ENCODE measurements around the gene KLHL29.

KLHL29 gene

DNA sequence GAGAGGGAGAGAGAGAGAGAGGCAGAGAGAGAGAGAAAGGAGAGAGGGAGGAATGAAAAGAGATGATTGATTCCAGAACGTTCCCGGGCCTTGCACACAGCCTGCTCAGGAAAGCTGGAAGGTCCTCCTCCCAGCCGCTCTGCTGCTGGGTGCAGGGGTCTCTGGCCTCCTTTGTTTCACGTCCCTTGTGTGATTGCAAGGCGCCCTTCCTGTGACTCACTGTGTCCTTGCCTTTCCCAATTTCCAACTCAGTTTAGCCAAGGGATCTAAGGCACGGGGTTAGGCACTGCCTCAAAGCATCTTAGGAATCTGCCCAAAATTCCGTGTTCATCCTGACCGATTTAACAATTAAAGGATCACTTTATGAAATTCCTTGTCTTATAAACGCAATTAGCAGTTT is 221.2 kb downstream of the KLHL29 start:
- TF ChIP-seq, protein P1, sequence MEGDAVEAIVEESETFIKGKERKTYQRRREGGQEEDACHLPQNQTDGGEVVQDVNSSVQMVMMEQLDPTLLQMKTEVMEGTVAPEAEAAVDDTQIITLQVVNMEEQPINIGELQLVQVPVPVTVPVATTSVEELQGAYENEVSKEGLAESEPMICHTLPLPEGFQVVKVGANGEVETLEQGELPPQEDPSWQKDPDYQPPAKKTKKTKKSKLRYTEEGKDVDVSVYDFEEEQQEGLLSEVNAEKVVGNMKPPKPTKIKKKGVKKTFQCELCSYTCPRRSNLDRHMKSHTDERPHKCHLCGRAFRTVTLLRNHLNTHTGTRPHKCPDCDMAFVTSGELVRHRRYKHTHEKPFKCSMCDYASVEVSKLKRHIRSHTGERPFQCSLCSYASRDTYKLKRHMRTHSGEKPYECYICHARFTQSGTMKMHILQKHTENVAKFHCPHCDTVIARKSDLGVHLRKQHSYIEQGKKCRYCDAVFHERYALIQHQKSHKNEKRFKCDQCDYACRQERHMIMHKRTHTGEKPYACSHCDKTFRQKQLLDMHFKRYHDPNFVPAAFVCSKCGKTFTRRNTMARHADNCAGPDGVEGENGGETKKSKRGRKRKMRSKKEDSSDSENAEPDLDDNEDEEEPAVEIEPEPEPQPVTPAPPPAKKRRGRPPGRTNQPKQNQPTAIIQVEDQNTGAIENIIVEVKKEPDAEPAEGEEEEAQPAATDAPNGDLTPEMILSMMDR (conservative IDR thresholded peaks at IDR 0.05; ENCODE audit: low read length) = no peak
- TF ChIP-seq EZH2phosphoT487 (IDR thresholded peaks at IDR 0.05; ENCODE audit: borderline replicate concordance) = no peak
- H3K4me3 ChIP-seq (ENCODE audit: low read length, poor library complexity, severe bottlenecking) = no peak overlapping the region
- H2AFZ ChIP-seq (ENCODE audit: low read length) = no peak overlapping the region
- H3K27me3 ChIP-seq (ENCODE audit: insufficient read depth, low read length, poor library complexity, severe bottlenecking) = no peaks in the 10 kb centered on the region
- H3K79me2 ChIP-seq (ENCODE audit: insufficient read depth, low read length) = no peaks in the 10 kb centered on the region
- no peaks in the 10 kb centered on the region for H3F3A ChIP-seq (ENCODE audit: low read depth)
- H3K9ac ChIP-seq (ENCODE audit: low read depth, low read length, poor library complexity, severe bottlenecking) = no peak overlapping the region
- peaks cover 12% of the 10 kb centered on the region for H3K4me1 ChIP-seq (ENCODE audit: insufficient read depth, low read length, poor library complexity, severe bottlenecking)
- no peaks in the 10 kb centered on the region for H3K9me3 ChIP-seq (ENCODE audit: insufficient read depth, low read depth, low read length)
- H3K4me2 ChIP-seq (ENCODE audit: low read depth, low read length, poor library complexity, severe bottlenecking) = no peak overlapping the region
- H4K20me1 ChIP-seq (ENCODE audit: insufficient read depth, low read length, poor library complexity, severe bottlenecking) = no peaks in the 10 kb centered on the region
- H3K9me2 ChIP-seq (replicated peaks; ENCODE audit: low read depth, low read length) = no peaks in the 10 kb centered on the region
- no peaks in the 10 kb centered on the region for H3K36me3 ChIP-seq (ENCODE audit: insufficient read depth, low read length)

DNA sequence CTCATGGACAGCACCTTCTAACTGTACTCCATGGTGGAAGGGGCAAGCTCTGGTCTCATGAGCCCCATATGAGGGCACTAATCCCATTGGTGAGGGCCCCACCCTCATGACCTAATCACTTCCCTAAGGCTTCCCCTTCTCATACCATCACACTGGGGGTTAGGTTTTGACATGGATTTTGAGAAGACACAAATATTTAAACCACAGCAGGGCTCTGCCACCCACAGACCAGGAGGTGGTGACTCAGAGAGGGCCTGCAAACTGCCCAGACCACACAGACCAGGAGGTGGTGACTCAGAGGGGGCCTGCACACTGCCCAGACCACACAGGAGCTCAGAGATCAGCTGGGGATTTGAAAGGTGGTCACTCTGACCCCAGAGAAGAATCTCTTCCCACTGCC is 222.0 kb downstream of the KLHL29 start:
- no peak overlapping the region for H3K9ac ChIP-seq (ENCODE audit: low read depth, low read length, poor library complexity, severe bottlenecking)
- H3K9me3 ChIP-seq (ENCODE audit: insufficient read depth, low read depth, low read length) = peaks cover 7% of the 10 kb centered on the region; the same call in 1 of the 2 replicates
- peaks cover 5% of the 10 kb centered on the region for H3K4me1 ChIP-seq (ENCODE audit: insufficient read depth, low read length, poor library complexity, severe bottlenecking)
- no peaks in the 10 kb centered on the region for H3K36me3 ChIP-seq (ENCODE audit: insufficient read depth, low read length)
- no peak overlapping the region for H3K4me3 ChIP-seq (ENCODE audit: low read length, poor library complexity, severe bottlenecking)
- no peaks in the 10 kb centered on the region for H3K79me2 ChIP-seq (ENCODE audit: insufficient read depth, low read length)
- H3K27me3 ChIP-seq (ENCODE audit: insufficient read depth, low read length, poor library complexity, severe bottlenecking) = no peaks in the 10 kb centered on the region
- no peak overlapping the region for H2AFZ ChIP-seq (ENCODE audit: low read length)
- no peaks in the 10 kb centered on the region for H4K20me1 ChIP-seq (ENCODE audit: insufficient read depth, low read length, poor library complexity, severe bottlenecking)
- TF ChIP-seq, protein P1 (conservative IDR thresholded peaks at IDR 0.05; ENCODE audit: low read length) = no peak
- no peak for TF ChIP-seq EZH2phosphoT487 (IDR thresholded peaks at IDR 0.05; ENCODE audit: borderline replicate concordance)
- no peak overlapping the region for H3K4me2 ChIP-seq (ENCODE audit: low read depth, low read length, poor library complexity, severe bottlenecking)
- no peaks in the 10 kb centered on the region for H3F3A ChIP-seq (ENCODE audit: low read depth)
- H3K9me2 ChIP-seq (replicated peaks; ENCODE audit: low read depth, low read length) = no peaks in the 10 kb centered on the region

DNA sequence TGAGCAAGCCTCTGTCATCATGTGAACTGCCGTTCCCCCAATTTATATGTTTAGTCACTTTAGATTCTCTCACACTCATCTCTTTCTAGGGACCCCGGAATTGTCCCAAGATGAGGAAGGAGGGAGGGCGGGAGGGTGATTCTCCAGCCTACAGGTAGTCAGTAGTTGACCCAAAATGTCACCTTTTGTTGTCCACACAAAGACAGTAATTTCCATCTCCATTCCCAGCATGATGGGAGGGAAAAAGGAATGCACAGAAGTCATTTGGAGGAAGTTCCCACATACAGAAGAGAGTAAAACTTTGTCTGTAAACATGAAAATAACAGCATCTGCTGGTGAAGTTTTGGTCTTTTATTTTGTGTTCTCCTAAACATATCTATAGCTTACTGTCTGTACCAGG is 222.9 kb downstream of the KLHL29 start:
- no peaks in the 10 kb centered on the region for H3K79me2 ChIP-seq (ENCODE audit: insufficient read depth, low read length)

More for the DNA sequence above, 222.9 kb downstream of the KLHL29 start:
- no peak for TF ChIP-seq EZH2phosphoT487 (IDR thresholded peaks at IDR 0.05; ENCODE audit: borderline replicate concordance)
- TF ChIP-seq, protein P1 (conservative IDR thresholded peaks at IDR 0.05; ENCODE audit: low read length) = no peak
- Histone ChIP-seq H3K4me1 (ENCODE audit: insufficient read depth, low read length, poor library complexity, severe bottlenecking) (no peaks in the 10 kb centered on the region), H2AFZ (ENCODE audit: low read length) (no peak overlapping the region), H3K4me2 (ENCODE audit: low read depth, low read length, poor library complexity, severe bottlenecking) (no peak overlapping the region), H3F3A (ENCODE audit: low read depth) (no peaks in the 10 kb centered on the region), H3K36me3 (ENCODE audit: insufficient read depth, low read length) (no peaks in the 10 kb centered on the region), H3K9me2 (replicated peaks; ENCODE audit: low read depth, low read length) (no peaks in the 10 kb centered on the region), H4K20me1 (ENCODE audit: insufficient read depth, low read length, poor library complexity, severe bottlenecking) (no peaks in the 10 kb centered on the region), H3K27me3 (ENCODE audit: insufficient read depth, low read length, poor library complexity, severe bottlenecking) (no peaks in the 10 kb centered on the region), H3K9me3 (ENCODE audit: insufficient read depth, low read depth, low read length) (peaks cover 10% of the 10 kb centered on the region; the same call in 1 of the 2 replicates), H3K4me3 (ENCODE audit: low read length, poor library complexity, severe bottlenecking) (no peak overlapping the region), H3K9ac (ENCODE audit: low read depth, low read length, poor library complexity, severe bottlenecking) (no peak overlapping the region)

Data from Loucy (cell line).